Measurements from ENCODE around the gene SLC25A21.

Gene SLC25A21

GRCh38 chr14:37056473-37056872 lies 115.9 kb downstream of the SLC25A21 start:
- Histone ChIP-seq H3K27ac (no peak overlapping the region), H3K4me3 (no peak overlapping the region)

- no peak overlapping the region for H3K27ac ChIP-seq
- no peak overlapping the region for H3K4me3 ChIP-seq
These were observed 117.5 kb downstream of the SLC25A21 start for GRCh38 chr14:37054869-37055268.

GRCh38 chr14:37054144-37054543 lies 118.3 kb downstream of the SLC25A21 start:
- H3K4me3 ChIP-seq, result no peak overlapping the region
- H3K27ac ChIP-seq, result no peak overlapping the region

GRCh38 chr14:37051680-37052079 lies 120.7 kb downstream of the SLC25A21 start:
- Histone ChIP-seq H3K4me3 (no peak overlapping the region), H3K27ac (no peak overlapping the region)

- H3K4me3 ChIP-seq, result no peak overlapping the region
- H3K27ac ChIP-seq, result no peak overlapping the region
These were observed 121.3 kb downstream of the SLC25A21 start for GRCh38 chr14:37051153-37051552.

GRCh38 chr14:37048666-37049071 lies 123.7 kb downstream of the SLC25A21 start:
- H3K4me3 ChIP-seq, result no peak overlapping the region
- no peak overlapping the region for H3K27ac ChIP-seq

- H3K4me3 ChIP-seq, result no peak overlapping the region
- no peak overlapping the region for H3K27ac ChIP-seq
These were observed 124.4 kb downstream of the SLC25A21 start for GRCh38 chr14:37047996-37048395.

- H3K27ac ChIP-seq, result no peak overlapping the region
These were observed 125.2 kb downstream of the SLC25A21 start for GRCh38 chr14:37047226-37047625.

GRCh38 chr14:37046815-37047214 lies 125.6 kb downstream of the SLC25A21 start:
- Histone ChIP-seq H3K27ac (no peak overlapping the region), H3K4me3 (no peak overlapping the region)

More at GRCh38 chr14:37047226-37047625, 125.2 kb downstream of the SLC25A21 start:
- H3K4me3 ChIP-seq, result no peak overlapping the region

GRCh38 chr14:37045340-37046061 lies 126.9 kb downstream of the SLC25A21 start:
- H3K27ac ChIP-seq, result no peak overlapping the region
- H3K4me3 ChIP-seq, result no peak overlapping the region

GRCh38 chr14:37037636-37038387 lies 134.6 kb downstream of the SLC25A21 start:
- Histone ChIP-seq H3K27ac (no peak overlapping the region), H3K4me3 (no peak overlapping the region)

GRCh38 chr14:37036669-37037341 lies 135.6 kb downstream of the SLC25A21 start:
- H3K27ac ChIP-seq, result no peak overlapping the region
- H3K4me3 ChIP-seq, result no peak overlapping the region

GRCh38 chr14:37035401-37035800 lies 137.0 kb downstream of the SLC25A21 start:
- Histone ChIP-seq H3K27ac (no peak overlapping the region), H3K4me3 (no peak overlapping the region)

GRCh38 chr14:37034410-37035285 lies 137.8 kb downstream of the SLC25A21 start:
- no peak overlapping the region for H3K4me3 ChIP-seq

GRCh38 chr14:37032863-37033262 lies 139.5 kb downstream of the SLC25A21 start:
- no peak overlapping the region for H3K27ac ChIP-seq
- H3K4me3 ChIP-seq, result no peak overlapping the region

More at GRCh38 chr14:37034410-37035285, 137.8 kb downstream of the SLC25A21 start:
- no peak overlapping the region for H3K27ac ChIP-seq

- H3K4me3 ChIP-seq, result no peak overlapping the region
These were observed 145.1 kb downstream of the SLC25A21 start for GRCh38 chr14:37027188-37027824.

GRCh38 chr14:37023875-37024565 lies 148.4 kb downstream of the SLC25A21 start:
- Histone ChIP-seq H3K4me3 (no peak overlapping the region), H3K27ac (no peak overlapping the region)

More at GRCh38 chr14:37027188-37027824, 145.1 kb downstream of the SLC25A21 start:
- no peak overlapping the region for H3K27ac ChIP-seq

GRCh38 chr14:37021390-37021789 lies 151.0 kb downstream of the SLC25A21 start:
- no peak overlapping the region for H3K4me3 ChIP-seq
- H3K27ac ChIP-seq, result no peak overlapping the region

GRCh38 chr14:37019488-37019887 lies 152.9 kb downstream of the SLC25A21 start:
- Histone ChIP-seq H3K27ac (no peak overlapping the region), H3K4me3 (no peak overlapping the region)

All from skin epidermis (tissue), 12 donors.